Transverse colon (tissue), 3 donors: Measurements from ENCODE around the gene ST6GALNAC5.

Experiments used
- EP300 ChIP-seq: sonication (generic); formaldehyde crosslinking; IDR thresholded peaks from one replicate; pipeline ENCODE4 v1.6.1; 2017; ENCODE audit warnings: antibody characterized with exemption, low read depth
- POLR2A ChIP-seq: fragments of 450-650 bp; IDR thresholded peaks from one replicate; pipeline ENCODE4 v1.6.1; 2016; ENCODE audit warnings: antibody characterized with exemption, mild to moderate bottlenecking, moderate library complexity
- TF ChIP-seq, protein P1 (sequence below), 5 experiments: fragments of 200-600 bp in 3 of 5; fragments of 450-650 bp in 2 of 5; sonication (generic) in 3 of 5; IDR thresholded peaks; 1 replicate in 2 of 5; 2 replicates in 3 of 5; pipeline ENCODE4 v1.5.1; 2016 to 2017; ENCODE audit warnings: antibody characterized with exemption in 5 of 5, inconsistent platforms in 3 of 5, mild to moderate bottlenecking in 2 of 5, moderate library complexity in 1 of 5

DNA sequence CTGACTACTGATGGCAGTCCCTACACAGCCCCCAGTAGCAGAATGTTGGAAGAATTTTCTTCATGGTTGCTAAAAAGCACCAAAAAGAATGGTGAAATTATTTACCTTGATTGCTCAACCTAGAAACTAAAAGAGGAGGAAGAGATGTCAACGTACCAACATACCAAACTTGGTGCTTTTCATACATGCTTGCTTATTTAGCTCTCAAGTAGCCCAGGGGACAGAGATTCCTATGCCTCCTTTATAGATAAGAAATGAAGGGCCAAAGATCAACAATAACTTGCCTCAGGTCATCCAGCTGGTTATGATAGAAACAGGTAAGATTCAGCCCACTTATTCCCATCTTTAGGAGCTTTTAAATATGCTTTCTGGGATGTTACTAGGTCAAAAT lies 181.3 kb downstream of the ST6GALNAC5 start:
- TF ChIP-seq, protein P1, sequence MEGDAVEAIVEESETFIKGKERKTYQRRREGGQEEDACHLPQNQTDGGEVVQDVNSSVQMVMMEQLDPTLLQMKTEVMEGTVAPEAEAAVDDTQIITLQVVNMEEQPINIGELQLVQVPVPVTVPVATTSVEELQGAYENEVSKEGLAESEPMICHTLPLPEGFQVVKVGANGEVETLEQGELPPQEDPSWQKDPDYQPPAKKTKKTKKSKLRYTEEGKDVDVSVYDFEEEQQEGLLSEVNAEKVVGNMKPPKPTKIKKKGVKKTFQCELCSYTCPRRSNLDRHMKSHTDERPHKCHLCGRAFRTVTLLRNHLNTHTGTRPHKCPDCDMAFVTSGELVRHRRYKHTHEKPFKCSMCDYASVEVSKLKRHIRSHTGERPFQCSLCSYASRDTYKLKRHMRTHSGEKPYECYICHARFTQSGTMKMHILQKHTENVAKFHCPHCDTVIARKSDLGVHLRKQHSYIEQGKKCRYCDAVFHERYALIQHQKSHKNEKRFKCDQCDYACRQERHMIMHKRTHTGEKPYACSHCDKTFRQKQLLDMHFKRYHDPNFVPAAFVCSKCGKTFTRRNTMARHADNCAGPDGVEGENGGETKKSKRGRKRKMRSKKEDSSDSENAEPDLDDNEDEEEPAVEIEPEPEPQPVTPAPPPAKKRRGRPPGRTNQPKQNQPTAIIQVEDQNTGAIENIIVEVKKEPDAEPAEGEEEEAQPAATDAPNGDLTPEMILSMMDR (IDR thresholded peaks at IDR 0.05), result no peak
- no peak for TF ChIP-seq POLR2A
- no peak for TF ChIP-seq EP300
